ENCODE data around the gene CIB2.
"Not testable (repeated sequence)": the region's sequence is repeated elsewhere in the genome, so short reads cannot be mapped to it uniquely, and the experiment has no call there.

Gene CIB2

DNA sequence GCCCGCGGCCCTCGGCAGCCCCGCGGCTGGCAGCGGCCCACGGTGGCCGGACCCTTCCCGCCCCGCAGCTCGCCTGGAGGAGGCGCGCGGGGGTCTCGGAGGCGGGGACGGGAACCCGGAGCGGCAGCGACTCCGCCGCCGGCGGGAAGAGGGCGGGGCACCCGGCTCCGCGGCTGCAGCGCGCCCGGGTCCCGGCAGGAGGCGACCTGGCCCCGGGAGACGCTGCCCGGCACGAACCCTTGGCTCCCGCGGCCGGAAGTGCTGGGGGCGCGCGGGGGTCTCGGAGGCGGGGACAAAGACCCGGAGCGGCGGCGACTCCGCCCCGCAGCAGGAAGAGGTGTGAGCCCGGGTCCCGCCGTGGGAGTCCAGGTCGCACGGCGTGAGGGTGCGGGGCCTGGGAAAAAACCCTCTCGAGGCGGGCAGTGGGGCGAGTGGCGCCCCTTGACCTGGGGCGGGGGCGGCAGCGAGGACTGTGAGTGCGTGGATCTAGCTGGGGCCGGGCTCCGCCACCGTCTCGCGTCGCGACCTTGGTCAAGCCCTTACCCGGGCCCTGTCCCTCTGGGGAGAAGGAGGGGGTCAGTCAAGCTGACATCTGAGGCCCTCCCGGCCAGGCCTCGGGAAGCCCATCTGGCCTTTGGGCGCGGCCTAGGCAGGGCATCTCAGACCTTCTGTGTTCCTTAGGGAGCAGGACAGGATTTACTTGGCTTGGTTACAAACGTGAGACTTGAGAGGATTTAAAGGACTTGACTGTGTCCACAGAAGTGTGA, at the start of gene CIB2:
Gene CIB2, minus strand, starts transcription at position 151 of the 767 bp plus-strand sequence. CDS start 230 bp downstream, outside the sequence.
- peak; percentile 79 to 86 for DNase-seq

DNA sequence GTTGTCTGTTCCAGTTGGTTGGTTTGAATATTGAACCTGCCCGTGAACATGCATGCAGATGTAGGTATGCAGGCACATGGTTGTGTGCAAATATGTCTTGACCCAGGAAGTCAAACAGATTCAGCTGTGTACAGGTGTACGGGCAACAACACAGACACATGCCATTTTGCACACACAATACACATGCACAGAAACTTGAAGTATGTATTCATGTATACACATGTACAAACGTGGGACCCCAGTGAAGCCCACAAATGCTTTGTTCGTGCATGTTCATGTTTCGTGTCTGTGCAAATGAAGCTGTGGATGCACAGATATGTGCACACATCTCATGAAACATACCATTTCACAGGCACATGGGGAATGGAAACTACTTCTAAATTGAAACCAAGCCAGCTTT, 48.7 kb upstream of the CIB2 start:
- DNase-seq: no peak

DNA sequence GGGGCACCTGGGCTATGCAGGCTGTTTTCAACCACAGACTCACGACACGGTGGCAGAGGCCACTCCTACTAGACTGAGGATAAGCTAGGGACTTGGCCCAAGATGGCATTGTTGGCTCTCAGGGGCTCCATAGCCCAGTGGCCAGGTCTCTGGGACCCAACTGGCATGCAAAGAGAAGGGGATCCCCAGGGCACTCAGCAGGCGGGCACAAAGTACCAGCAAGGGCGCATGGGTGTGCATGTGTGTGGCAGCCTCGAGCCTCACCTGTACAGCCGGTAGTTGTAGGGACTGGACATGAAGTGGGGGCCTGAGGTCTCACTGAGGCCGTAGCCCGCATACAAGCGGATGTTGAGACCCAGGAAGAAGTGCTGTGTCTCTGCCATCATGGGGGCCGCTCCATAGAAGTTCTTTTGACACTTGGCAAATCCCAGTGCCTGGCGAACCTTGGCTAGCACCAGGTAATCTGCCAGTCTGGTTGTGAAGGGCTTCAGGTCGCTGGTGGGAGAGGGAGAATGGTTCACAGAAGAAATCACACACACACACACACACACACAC, 48.1 kb upstream of the CIB2 start:
- DNase-seq: no peak

DNA sequence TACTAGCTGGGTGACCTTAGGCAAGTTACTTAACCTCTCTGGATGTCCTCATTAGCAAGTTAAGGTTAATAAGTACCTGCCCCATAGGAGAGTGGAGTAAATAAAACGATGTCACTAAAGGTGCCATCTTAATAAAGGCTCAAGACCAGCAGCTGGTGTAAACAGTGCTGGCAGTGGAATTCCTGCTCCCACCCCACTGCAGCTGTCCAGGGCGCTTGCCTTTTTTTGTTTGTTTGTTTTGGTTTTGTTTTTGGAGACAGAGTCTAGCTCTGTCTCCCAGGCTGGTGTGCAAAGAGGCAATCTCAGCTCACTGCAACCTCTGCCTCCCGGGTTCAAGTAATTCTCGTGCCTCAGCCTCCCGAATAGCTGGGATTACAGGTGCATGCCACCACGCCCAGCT, 46.8 kb upstream of the CIB2 start:
- no peak for DNase-seq

DNA sequence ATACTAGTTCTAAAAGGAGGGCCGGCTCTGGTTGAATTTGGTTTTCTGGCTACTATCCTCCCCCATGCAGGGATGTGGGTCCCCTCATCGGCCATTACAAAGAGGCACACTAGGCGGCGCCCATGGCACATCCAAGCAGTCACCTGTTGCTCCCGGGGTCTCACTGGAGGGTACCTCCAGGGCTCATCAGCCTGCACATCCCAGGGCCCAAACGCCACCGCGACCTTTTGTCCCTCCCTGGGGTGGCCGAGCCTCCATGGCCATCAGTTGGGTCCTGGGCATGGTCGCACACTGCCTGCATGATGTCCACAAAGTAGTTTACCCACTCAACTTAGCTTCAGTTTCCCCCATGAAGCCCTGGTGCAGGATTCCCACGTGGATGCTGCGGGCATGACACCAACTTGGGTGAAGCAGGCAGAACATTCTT, 46.2 kb upstream of the CIB2 start:
- peak; percentile 58 to 65 for DNase-seq

DNA sequence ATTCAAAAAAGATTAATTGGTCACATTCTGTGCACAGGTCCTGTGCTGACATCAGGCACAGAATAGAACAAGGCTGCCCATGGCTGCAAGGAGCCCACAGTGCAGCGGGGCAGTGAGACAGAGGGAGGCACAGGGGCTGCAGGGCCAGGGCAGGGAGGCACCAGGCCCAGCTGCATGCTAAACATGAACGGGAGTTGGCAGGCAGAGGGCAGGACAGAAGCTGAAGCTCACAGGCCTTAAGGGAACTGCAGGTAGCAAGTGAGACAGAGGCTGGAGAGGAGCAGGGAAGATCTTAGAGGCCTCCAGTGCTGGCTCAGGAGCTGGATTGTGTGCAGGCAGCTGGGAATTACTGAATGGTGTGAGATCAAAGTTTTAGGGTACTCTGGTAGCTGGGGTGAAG, 44.1 kb upstream of the CIB2 start:
- no peak for DNase-seq

DNA sequence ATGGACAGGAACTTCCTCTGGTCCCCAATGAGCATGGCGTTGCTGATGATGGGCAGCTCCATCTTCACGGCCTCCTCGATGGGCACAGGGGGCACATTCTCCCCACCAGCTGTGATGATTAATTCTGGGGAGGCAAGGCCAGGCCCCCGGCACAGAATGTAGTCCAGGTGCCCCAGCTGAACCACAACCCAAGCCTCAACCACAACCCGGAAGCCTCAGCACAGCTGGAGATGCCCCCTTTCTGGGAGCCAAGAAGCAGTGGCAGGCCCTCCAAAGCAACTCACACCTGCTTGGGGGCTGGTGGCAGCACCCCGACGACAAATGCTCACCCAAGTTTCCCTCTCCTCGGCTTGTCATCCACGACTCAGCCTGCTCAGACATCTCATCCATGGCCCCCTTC, 43.2 kb upstream of the CIB2 start:
- no peak for DNase-seq

DNA sequence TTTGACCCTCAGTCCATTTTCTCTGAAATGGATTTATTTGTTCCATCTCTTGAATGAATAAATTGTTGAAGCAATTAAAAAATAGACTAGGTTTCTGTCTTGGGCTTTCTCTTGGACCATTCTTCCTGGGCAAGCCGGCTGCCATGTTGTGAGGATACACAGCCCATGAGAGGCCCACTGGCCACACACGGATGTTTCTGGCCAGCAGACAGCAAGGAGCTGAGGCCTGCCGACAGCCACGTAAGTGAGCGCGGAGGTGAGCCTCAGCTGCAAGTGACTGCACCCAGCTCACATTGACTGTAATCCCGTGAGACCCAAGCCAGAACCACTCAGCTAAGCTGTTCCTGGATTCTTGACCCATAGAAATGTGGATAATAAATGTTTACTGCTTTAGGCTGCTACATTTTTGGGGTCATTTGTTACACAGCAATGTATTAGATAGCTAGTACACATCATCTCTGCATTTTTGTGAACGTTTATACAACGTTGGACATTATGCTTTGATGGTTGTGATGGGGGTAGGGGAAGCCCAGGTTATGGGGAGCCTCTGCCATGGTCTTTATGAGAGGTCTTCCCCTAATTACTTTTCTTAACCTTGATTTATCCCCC, 40.7 kb upstream of the CIB2 start:
- DNase-seq: no peak

DNA sequence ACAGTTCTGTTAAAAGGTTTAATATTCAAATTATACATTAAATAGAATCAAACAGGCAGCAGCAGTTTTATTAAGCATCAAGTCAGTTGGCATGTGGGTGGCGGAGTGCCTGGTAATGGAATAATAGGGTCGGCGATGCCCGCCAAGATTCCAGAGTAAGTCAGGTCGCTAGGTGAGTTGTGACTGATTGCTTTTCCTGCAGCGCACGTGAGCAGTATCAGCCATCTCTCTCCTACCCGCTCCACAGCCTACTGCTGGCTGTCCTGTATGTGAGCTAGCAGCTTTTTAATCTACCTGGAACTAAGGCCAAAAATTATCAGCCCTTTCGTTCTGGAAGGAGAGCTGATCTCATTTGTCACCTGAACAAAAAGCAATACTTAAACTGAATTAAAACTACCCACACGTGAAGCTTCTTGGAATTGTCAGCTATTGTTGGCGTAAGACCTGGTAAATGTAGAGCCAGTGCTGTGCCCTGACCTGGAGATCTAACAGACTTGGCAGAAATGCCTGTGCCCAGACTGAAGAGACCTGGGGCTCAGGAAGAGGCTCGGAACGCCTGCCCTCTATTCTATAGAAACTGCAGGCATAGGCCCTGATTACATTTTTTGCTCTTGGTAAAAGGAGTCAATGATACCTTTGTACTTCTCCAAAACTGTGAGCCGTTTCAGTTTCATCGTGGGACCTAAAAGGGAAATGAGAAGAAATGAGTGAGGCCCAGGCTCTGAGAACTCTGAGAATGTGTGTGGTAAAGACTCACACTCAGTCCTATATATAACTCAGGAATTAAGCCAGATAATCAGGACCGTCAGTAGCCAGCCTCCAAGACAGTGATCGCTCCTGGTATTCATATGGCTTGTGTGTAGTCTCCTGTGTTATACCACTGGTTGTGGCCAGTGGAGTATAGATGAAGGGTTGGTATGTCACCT, 39.9 kb upstream of the CIB2 start:
- no peak for DNase-seq

DNA sequence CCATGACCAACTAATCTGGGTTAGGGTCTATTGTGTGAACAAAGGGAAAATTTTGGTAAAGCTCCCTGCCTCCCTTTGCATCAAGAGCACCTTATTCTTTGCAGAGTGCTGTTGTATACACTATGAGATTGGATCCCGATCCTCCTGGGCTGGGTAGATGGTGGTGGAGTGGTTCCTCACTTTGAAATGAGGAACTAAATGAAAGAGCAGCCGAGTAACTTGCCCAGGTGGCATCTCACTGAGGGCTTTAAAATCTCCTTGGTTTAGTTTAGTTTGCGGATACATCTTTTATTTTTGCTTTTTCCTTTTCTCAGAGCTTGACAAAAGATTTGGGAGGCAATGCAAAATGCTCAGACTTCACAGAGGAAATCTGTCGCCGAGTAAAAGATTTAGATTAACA, 37.4 kb upstream of the CIB2 start:
- DNase-seq: no peak

DNA sequence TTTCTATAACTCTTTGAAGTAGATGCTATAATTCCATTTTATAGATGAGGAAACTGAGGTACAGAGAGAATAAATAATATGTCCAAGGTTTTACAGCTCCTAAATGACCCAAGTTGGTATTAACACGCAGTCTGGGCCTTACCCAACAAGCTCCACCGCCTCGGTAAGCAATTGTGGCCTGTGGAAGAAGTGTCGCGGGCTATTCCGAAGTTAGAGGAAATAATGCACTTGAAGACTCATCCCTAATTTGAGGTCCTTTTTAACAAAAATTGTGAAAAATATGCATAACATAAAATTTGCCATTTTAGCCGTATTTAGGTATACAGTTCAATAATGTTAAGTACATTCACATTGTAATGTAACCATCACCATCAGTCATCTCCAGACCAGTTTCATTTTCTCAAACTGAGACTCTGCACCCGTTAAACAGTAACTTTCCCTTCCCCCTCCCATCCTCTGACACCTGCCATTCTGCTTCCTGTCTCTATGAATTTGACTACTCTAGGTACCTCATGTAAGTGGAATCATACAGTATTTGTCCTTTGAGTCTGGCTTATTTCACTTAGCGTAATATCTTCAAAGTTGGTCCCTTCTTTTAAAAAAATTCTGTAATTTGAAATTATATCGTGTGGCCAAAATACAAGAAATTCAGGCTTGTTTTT, 36.1 kb upstream of the CIB2 start:
- no peak for DNase-seq

DNA sequence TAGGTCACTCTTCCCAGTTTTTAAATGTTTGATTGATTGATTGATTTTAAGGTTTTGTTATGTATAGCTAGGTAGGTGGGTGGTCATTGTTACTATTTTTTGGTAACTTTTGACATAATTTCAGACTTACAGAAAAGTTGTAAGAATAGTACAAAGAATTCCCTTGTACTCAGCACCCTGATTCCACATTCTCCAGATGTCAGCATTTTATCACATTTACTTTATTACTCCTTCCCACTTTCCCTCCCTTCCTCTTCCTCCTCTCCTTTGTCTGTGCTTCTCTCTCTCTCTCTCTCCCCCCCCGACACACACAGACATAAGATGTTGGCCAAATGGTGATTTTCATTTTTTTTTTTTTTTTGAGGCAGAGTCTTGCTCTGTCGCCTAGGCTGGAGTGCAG, 32.8 kb upstream of the CIB2 start:
- no peak for DNase-seq

DNA sequence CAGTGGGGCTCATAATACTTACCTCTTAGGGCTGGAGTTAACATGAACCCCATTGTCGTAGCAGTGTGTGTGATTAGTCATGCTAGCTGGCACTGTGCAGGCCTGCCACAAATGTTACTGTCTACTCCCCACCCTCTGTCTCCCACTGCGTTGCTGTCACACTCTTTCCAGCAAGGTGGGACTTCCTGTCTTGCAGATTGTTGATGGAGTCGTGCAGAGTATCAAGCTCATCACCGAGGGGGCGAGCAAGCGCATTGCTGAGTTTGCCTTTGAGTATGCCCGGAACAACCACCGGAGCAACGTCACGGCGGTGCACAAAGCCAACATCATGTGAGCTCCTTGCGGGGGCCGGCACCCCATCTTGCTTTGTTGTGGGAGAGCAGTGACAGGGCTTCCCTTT, 30.8 kb upstream of the CIB2 start:
- DNase-seq: peak; percentile 55 to 60

DNA sequence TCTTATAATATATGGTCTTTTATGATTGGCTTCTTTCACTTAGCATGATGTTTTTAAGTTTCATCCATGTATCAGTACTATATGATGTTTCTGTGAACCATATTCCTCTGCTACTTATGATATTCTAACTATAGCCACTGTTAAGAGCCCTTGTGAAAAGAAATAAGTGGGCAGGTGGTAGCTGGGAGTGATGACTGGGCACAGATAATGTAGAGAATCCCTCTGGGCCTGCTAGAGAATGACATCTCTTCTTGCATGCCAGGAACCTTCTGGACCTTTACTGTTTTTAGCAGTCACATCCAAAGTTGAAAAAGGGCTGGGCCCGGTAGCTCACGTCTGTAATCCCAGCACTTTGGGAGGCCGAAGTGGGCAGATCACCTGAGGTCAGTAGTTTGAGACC, 28.1 kb upstream of the CIB2 start:
- DNase-seq: no peak

DNA sequence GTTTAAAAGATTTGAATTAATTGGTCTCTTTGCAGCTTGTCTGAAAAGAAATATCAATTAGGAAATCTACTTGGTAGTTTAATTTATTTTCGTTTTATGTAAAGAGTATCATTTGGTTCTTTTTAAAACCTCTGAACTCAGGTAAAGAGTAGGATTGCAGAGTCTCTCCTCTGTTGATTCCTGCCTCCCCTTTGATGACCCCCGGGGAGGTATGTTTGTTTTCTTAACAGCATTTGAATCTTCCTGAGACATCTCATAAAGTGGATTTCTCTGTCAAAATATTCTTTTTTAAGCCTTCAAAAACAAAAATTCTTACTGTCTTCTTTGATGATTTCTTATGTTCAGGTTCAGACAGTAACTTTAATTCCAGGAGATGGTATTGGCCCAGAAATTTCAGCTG, 26.0 kb upstream of the CIB2 start:
- no peak for DNase-seq

DNA sequence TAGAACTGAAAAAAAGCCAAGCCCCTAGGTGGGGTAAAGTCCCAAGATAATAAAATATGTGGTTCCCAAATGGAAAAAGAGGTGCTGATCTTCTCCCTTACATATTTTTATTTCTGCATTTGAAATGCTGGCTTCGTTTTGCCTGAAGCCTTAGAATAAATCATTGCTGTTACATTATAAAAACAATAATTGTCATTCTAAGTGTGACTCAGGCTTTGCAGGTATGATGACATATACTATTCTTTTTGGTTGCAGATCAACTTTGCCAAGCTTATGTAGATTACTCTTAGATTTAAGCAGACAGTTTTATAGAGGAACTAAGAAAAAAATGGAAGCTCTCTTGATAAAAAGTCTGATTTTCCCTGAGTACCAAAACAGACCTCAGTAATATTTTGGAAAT, 25.4 kb upstream of the CIB2 start:
- no peak for DNase-seq

DNA sequence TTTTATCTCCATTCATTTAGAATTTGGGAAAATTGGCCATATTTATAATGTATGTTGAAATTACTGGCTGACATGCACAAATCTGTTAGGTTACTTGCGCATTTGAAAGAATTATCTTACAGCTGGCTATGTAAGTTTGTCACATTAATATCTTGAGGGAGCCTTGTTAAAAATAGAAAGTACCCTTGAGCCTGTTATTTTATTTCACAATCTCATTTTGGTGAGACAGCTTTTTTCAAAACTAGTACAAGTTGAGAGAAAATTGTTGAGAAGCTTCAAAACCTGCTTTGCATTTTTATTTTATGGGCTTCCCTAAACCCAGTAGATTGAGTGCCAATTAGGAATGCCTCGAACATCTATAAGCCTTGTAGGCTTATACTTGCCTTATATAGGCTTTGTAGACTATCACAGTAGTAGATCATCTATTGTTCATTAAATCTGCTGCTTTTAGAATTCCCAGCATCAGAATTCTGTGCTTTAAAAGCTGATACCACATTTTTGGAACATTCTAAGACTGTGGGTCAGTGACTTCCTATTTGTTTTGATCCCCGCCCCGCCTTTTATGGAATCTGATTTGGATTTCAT, 24.2 kb upstream of the CIB2 start:
- no peak for DNase-seq

DNA sequence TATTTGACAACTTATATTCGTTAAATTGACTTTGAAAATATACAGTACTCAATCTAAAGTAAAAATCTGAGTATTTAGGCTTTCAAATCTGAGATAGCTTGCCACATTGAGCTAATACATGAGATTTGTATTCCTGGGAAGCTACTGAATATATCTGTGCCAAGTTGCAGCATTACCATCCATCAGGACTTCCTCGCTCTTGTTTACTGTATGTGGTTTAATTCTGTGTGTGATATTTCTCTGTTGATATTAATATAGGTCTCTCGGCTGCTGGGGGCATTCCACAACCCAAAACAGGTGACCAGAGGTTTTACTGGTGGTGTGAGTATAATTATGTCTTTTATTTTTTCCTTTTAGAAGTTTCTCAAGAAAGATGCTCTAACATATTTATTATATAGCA, 23.7 kb upstream of the CIB2 start:
- DNase-seq: no peak

DNA sequence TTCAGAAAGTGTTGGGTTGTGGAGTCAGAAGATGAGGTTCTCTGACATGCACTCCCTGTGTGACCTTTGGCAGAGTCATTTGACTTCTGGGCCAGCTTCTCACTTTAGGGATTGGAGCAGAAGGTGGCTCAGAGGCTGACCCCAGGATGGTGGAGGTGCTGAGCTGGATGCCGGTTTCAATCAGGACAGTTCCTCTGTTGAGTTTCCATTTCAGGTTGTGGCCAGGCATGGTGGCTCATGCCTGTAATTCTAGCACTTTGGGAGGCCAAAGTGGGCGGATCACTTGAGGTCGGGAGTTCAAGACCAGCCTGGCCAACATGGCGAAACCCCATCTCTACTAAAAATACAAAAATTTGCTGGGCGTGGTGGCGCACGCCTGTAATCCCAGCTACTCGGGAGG, 19.8 kb upstream of the CIB2 start:
- not testable (repeated sequence) for DNase-seq

DNA sequence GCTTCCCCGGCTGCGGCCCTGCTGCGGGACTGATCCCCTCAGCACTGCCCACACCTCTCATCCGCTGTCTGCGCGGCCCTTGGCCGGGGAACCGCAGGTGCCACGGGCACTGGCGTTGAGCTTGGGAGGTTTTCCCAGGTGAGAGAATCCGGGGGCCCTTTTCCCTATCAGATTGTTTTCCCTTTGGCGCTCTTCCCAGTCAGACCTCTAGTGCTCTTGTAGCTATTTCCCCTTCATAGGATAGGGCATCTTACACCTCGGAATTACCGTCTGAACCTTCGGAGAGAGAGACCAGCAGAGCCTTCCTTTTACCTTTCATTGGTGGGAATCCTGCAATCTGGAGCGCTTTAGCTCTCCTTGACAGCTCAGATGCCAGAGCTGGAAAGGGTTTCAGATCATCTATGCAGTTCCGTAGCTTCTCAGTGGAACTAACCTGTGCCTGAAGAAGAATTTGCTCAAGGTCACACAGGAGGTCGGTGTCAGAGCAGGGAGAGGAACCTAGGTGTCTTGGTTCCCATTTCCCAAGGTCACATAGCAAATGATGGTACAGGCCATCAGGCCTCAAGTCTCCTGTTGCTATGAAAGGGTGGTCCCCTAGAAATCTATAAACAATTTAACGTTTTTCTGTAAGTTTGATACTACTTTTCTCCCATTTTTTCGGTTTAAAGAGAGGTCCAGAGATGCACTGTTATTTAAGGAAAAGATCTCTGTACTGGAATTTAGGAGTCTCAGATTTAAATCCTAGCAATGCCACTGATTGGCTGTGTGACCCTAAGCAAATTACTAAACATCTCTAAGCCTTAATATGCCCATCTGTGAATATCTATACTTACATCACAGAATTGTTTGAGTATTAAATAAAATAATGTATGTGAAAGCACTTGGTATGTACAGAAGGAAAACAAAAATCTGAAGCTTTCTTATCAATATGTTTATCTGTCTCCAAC, 18.8 kb upstream of the CIB2 start:
- no peak for DNase-seq
